ENCODE data around the gene CCKAR. TPM values are rescaled to one million over a fixed set of nuclear protein-coding genes. Genes with fewer than 3 reads are reported as not detected.

Gene CCKAR
- total and polyA plus RNA-seq, 2 of the 8 experiments (the other 6 are each of a cell fraction or from before 2014, with no cell fraction given): not detected

DNA sequence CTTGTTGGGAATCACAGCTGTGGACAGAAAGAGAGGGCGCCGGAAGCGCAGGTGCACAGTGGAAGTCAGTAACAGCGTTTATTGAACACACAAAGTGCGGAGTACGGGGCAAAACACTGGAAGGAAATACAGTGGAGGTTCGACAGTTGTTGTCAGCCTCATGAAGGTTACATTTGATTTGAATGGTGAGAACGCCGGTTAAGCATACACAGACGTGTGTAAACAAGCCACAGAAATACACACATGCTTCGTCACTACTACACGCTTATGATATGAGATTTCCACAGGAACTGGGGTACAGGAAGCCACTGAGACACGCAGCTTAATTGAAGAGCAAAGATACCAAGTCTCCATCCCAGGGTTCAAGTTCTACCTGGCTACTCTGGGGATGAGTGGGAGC is 12.0 kb downstream of the CCKAR start:
- H2AFZ ChIP-seq (ENCODE audit: low read length): no peak overlapping the region
- H3K79me2 ChIP-seq (ENCODE audit: control insufficient read depth in 1 of 2, insufficient read depth in 2 of 2, low read length in 2 of 2): no peaks in the 10 kb centered on the region
- H2AK5ac ChIP-seq (ENCODE audit: low read depth, low read length): no peak overlapping the region
- no peak overlapping the region for H3K18ac ChIP-seq (ENCODE audit: extremely low read depth, low read length)
- H4K5ac ChIP-seq (ENCODE audit: insufficient read length, low read depth, low read length): no peak overlapping the region
- H3K23ac ChIP-seq (ENCODE audit: insufficient read length): no peak overlapping the region
- no peaks in the 10 kb centered on the region for H3K79me1 ChIP-seq (ENCODE audit: low read depth, low read length)
- DNase-seq (ENCODE audit: low read depth in 1 of 2, low spot score in 2 of 2) (no peak), FAIRE-seq (no peak)
- no peaks in the 10 kb centered on the region for H3K27me3 ChIP-seq (replicated peaks in 1 of 4; ENCODE audit: control insufficient read depth in 3 of 4, extremely low read depth in 1 of 4, insufficient read depth in 3 of 4, low read length in 3 of 4)
- H3K9me3 ChIP-seq (ENCODE audit: insufficient read depth in 2 of 2, low read depth in 1 of 2, low read length in 1 of 2): no peaks in the 10 kb centered on the region
- no peak overlapping the region for H3K9ac ChIP-seq (replicated peaks in 1 of 4; ENCODE audit: extremely low read depth in 1 of 4, low read depth in 3 of 4, low read length in 3 of 4)
- H3K4me2 ChIP-seq (ENCODE audit: insufficient read depth in 1 of 2, low read depth in 2 of 2, low read length in 2 of 2): no peak overlapping the region
- H3K14ac ChIP-seq (ENCODE audit: insufficient read length): no peak overlapping the region
- no peak overlapping the region for H2BK20ac ChIP-seq (ENCODE audit: low read length)
- H3K4ac ChIP-seq (replicated peaks; ENCODE audit: insufficient read length, low read depth, low read length): no peak overlapping the region
- no peak overlapping the region for H3K27ac ChIP-seq (ENCODE audit: low read depth, low read length)
- H3K4me3 ChIP-seq (ENCODE audit: extremely low read depth in 1 of 4, insufficient read depth in 2 of 4, low read depth in 3 of 4, low read length in 4 of 4): no peak overlapping the region
- ChIA-PET POLR2A (ENCODE audit: partially characterized antibody) (no interaction called here), CTCF (ENCODE audit: partially characterized antibody) (interaction anchor here (1.0 kb wide), 1 partner anchor 332 kb away, joined by 3 read pairs; no protein-coding TSS in a partner anchor)
- no peak overlapping the region for H3K56ac ChIP-seq (replicated peaks; ENCODE audit: insufficient read length, low read depth, low read length)
- 88% methylated on average over 13 of the region's 13 CpGs; no CpG with 5 or more reads in 1 of the 2 experiments for WGBS, 2 experiments (ENCODE audit: extremely low coverage in 1 of 2, insufficient coverage in 1 of 2, insufficient read length in 1 of 2, insufficient replicate concordance in 2 of 2, low coverage in 1 of 2, low lambda C conversion rate in 2 of 2, missing lambda C conversion rate in 1 of 2)
- H2BK12ac ChIP-seq (ENCODE audit: low read depth, low read length): no peak overlapping the region
- no peak overlapping the region for H2BK15ac ChIP-seq (ENCODE audit: low read length)
- H3K36me3 ChIP-seq (ENCODE audit: control insufficient read depth in 2 of 4, insufficient read depth in 4 of 4, low read length in 3 of 4): no peaks in the 10 kb centered on the region
- no peaks in the 10 kb centered on the region for H4K20me1 ChIP-seq (replicated peaks in 1 of 2; ENCODE audit: control insufficient read depth in 1 of 2, insufficient read depth in 2 of 2, low read length in 2 of 2)
- H3K23me2 ChIP-seq (ENCODE audit: low read depth, low read length): no peaks in the 10 kb centered on the region
- H3K4me1 ChIP-seq (replicated peaks in 1 of 4; ENCODE audit: control insufficient read depth in 3 of 4, insufficient read depth in 4 of 4, low read length in 3 of 4): no peaks in the 10 kb centered on the region; a peak in 2 of 7 replicates
- H2BK5ac ChIP-seq (ENCODE audit: low read depth, low read length): no peak overlapping the region
- no peak overlapping the region for H4K91ac ChIP-seq (replicated peaks; ENCODE audit: insufficient read length, low read length)
- no peak overlapping the region for H4K8ac ChIP-seq (ENCODE audit: extremely low read depth, insufficient read depth, low read length)
- H2BK120ac ChIP-seq (replicated peaks; ENCODE audit: low read depth, low read length): no peak overlapping the region
- TF ChIP-seq SRF (IDR thresholded peaks at IDR 0.05; ENCODE audit: low read depth, low read length) (no peak), BCL11A (IDR thresholded peaks at IDR 0.05; ENCODE audit: low read depth in 2 of 2, low read length in 2 of 2) (no peak)
